ENCODE measurements around the gene LPP. TPM values are rescaled to one million over a fixed set of nuclear protein-coding genes. Genes with fewer than 3 reads are reported as not detected.

Gene LPP
- total RNA-seq, 1 donor from 2014 or later = 1,791 TPM

GRCh38 chr3:188798556-188799145 lies 644.7 kb downstream of the LPP start:
- peaks cover 0 to 35% of the 10 kb centered on the region in 2 donors for H3K4me1 ChIP-seq
- intact Hi-C loops (cut with DNase I) = no loop called here

DNA sequence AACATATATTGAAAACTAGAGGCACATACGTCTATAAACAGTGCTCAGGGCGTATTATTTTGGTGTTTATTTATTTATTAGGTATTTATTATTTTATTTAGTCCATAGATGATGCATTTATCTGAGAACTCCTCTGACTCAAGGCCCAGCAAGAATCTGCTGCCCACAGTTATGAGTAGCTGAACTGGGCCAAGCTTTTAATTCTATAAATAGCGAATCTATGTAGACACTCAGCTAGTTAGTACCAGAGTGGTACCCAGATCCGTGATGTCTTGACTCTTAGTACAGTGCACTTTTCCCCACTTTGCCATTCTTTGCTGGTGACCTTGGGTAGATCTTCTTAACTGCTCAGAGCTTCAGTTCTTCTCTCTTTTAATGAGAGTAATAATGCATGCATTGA lies 647.4 kb downstream of the LPP start:
- Histone ChIP-seq H3K36me3 (no peaks in the 10 kb centered on the region), H3K27ac (no peak overlapping the region), H3K4me3 (no peak overlapping the region), H3K27me3 (no peaks in the 10 kb centered on the region), H3K9me3 (no peaks in the 10 kb centered on the region), H3K4me1 (peaks cover 0 to 32% of the 10 kb centered on the region in 2 donors)
- intact Hi-C loops (cut with DNase I) = no loop called here
- no peak for DNase-seq (ENCODE audit: low spot score in 2 of 2)
- TF ChIP-seq, protein P1, sequence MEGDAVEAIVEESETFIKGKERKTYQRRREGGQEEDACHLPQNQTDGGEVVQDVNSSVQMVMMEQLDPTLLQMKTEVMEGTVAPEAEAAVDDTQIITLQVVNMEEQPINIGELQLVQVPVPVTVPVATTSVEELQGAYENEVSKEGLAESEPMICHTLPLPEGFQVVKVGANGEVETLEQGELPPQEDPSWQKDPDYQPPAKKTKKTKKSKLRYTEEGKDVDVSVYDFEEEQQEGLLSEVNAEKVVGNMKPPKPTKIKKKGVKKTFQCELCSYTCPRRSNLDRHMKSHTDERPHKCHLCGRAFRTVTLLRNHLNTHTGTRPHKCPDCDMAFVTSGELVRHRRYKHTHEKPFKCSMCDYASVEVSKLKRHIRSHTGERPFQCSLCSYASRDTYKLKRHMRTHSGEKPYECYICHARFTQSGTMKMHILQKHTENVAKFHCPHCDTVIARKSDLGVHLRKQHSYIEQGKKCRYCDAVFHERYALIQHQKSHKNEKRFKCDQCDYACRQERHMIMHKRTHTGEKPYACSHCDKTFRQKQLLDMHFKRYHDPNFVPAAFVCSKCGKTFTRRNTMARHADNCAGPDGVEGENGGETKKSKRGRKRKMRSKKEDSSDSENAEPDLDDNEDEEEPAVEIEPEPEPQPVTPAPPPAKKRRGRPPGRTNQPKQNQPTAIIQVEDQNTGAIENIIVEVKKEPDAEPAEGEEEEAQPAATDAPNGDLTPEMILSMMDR (IDR thresholded peaks at IDR 0.05) = no peak

More at GRCh38 chr3:188798556-188799145, 644.7 kb downstream of the LPP start:
- Histone ChIP-seq H3K9me3 (no peaks in the 10 kb centered on the region), H3K27me3 (no peaks in the 10 kb centered on the region), H3K27ac (no peak overlapping the region), H3K4me3 (no peak overlapping the region), H3K36me3 (no peaks in the 10 kb centered on the region)
- TF ChIP-seq, protein P1 (IDR thresholded peaks at IDR 0.05) = no peak
- no peak for DNase-seq (ENCODE audit: low spot score in 2 of 2)

DNA sequence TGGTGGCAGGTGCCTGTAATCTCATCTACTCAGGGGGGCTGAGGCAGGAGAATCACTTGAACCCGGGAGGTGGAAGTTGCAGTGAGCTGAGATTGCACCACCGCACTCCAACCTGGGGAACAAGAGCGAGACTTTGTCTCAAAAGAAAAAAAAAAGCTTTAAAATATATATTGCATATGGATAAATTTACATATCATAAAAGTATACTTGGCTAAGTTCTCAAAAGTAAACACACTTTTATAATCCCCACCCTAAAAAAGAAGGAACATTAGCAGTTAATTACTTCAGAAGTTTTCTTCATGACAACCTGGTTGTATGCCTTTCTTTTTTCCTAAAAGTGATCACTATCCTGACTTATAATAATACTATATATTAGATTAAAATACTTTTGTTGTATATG lies 648.7 kb downstream of the LPP start:
- Histone ChIP-seq H3K4me1 (peaks cover 0 to 21% of the 10 kb centered on the region in 2 donors), H3K4me3 (no peak overlapping the region), H3K27me3 (no peaks in the 10 kb centered on the region), H3K36me3 (no peaks in the 10 kb centered on the region), H3K27ac (no peak overlapping the region), H3K9me3 (peaks cover 8 to 12% of the 10 kb centered on the region in 2 donors)
- TF ChIP-seq, protein P1 (IDR thresholded peaks at IDR 0.05) = no peak
- no peak for DNase-seq (ENCODE audit: low spot score in 2 of 2)
- intact Hi-C loops (cut with DNase I) = no loop called here

DNA sequence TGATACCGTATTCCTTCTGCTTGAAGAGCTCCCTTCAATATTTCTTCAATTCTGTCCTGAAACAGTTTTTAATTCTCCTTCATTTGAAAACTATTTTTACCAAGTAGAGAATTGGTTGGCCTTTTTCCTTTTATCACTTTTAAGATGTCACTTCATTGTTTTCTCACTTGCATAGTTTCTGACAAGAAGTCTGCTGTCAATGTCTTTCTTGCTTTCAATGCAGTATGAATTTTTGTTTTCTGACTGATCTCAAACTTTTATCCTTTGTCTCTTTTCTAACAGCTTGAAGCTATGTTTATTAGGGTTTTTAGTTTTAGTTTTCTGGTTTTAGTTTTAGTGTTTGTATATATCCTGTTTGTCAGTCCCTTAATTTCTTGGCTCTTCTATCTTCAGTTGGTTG lies 653.0 kb downstream of the LPP start:
- peaks cover 16 to 25% of the 10 kb centered on the region in 2 donors for H3K9me3 ChIP-seq
- H3K27ac ChIP-seq = no peak overlapping the region
- TF ChIP-seq, protein P1 (IDR thresholded peaks at IDR 0.05) = no peak
- H3K36me3 ChIP-seq = no peaks in the 10 kb centered on the region
- peaks cover 0 to 5% of the 10 kb centered on the region in 2 donors for H3K4me1 ChIP-seq
- no peak overlapping the region for H3K4me3 ChIP-seq
- no peak for DNase-seq (ENCODE audit: low spot score in 2 of 2)
- intact Hi-C loops (cut with DNase I) = no loop called here
- no peaks in the 10 kb centered on the region for H3K27me3 ChIP-seq

- intact Hi-C loops (cut with DNase I) = no loop called here
- Histone ChIP-seq H3K9me3 (peaks cover 12 to 18% of the 10 kb centered on the region in 2 donors), H3K27me3 (no peaks in the 10 kb centered on the region), H3K36me3 (no peaks in the 10 kb centered on the region), H3K27ac (no peak overlapping the region), H3K4me1 (peaks cover 0 to 4% of the 10 kb centered on the region in 2 donors), H3K4me3 (no peak overlapping the region)
- TF ChIP-seq, protein P1 (IDR thresholded peaks at IDR 0.05) = no peak
- DNase-seq (ENCODE audit: low spot score in 2 of 2) = no peak
Observed at GRCh38 chr3:188812198-188812597, 658.2 kb downstream of the LPP start.
